Esophagus muscularis mucosa (tissue), 4 donors: ENCODE results near the gene TRAP1. TPM values are rescaled to one million over a fixed set of nuclear protein-coding genes. Genes with fewer than 3 reads are reported as not detected.
A peak's percentile ranks its signal among the peaks of the same experiment; 100 is the strongest.
"Not testable (repeated sequence)": the region's sequence is repeated elsewhere in the genome, so short reads cannot be mapped to it uniquely, and the experiment has no call there.

Experiments used
- DNase-seq: peaks from one replicate; pipeline ENCODE4 v3.0.0-alpha.2; 2017; ENCODE audit errors: extremely low spot score
- H3K27ac ChIP-seq, 4 donors: fragments of 200-600 bp; sonication (generic); replicated peaks in 1 of 4; 1 replicate in 3 of 4; 2 replicates in 1 of 4; pipeline ENCODE4 v1.5.1; 2016 to 2019; ENCODE audit warnings: mild to moderate bottlenecking in 1 of 4
- H3K27me3 ChIP-seq, 4 donors: fragments of 200-600 bp; sonication (generic); one replicate each; pipeline versions ENCODE4 v1.5.1 to v1.6.0; 2016 to 2019
- H3K36me3 ChIP-seq, 4 donors: fragments of 200-600 bp; sonication (generic); one replicate each; pipeline ENCODE4 v1.5.1; 2016 to 2019
- H3K4me1 ChIP-seq, 4 donors: fragments of 200-600 bp; sonication (generic); one replicate each; pipeline ENCODE4 v1.5.1; 2016 to 2019
- H3K4me3 ChIP-seq, 4 donors: fragments of 200-600 bp; sonication (generic); 1 replicate in 2 of 4; 2 replicates in 2 of 4; pipeline ENCODE4 v1.5.1; 2016 to 2019; ENCODE audit warnings: mild to moderate bottlenecking in 4 of 4, moderate library complexity in 1 of 4
- H3K9me3 ChIP-seq, 4 donors: fragments of 200-600 bp; sonication (generic); 1 replicate in 3 of 4; 2 replicates in 1 of 4; pipeline ENCODE4 v1.5.1; 2016 to 2019
- EP300 ChIP-seq: sonication (generic); formaldehyde crosslinking; IDR thresholded peaks from one replicate; pipeline ENCODE4 v1.6.1; 2017; ENCODE audit warnings: antibody characterized with exemption
- POLR2A ChIP-seq: fragments of 450-650 bp; IDR thresholded peaks from one replicate; pipeline ENCODE4 v1.6.1; 2017; ENCODE audit warnings: antibody characterized with exemption, moderate library complexity, mild to moderate bottlenecking, low read depth
- POLR2AphosphoS5 ChIP-seq, 2 donors: sonication (generic); formaldehyde crosslinking; IDR thresholded peaks; one replicate each; pipeline ENCODE4 v1.6.1; 2017; ENCODE audit warnings: antibody characterized with exemption in 2 of 2
- WGBS: methylation state at CpG from one replicate; pipeline ENCODE4 v1.1.5; 2018; 5-methylcytosine and 5-hydroxymethylcytosine counted together
- intact Hi-C: fragments of 100-400 bp; cut with DNase I; formaldehyde crosslinking; loops from one replicate; pipeline ENCODE4 v1.15.1; 2023
- total RNA-seq, 4 donors: library from RNA; depleted of rRNA; stranded (reverse); fragments of >200 nt; gene quantifications; one replicate each; pipeline versions ENCODE4 v1.1.0 to v1.2.1, GENCODE V29; 2016
- TF ChIP-seq, protein P1 (sequence below), 3 experiments: fragments of 200-600 bp in 2 of 3; fragments of 450-650 bp in 1 of 3; sonication (generic) in 2 of 3; IDR thresholded peaks; one replicate each; pipeline ENCODE4 v1.5.1; 2017 to 2019; ENCODE audit warnings: antibody characterized with exemption in 3 of 3, mild to moderate bottlenecking in 2 of 3, moderate library complexity in 1 of 3

The TRAP1 gene
- total RNA-seq, 4 donors from 2014 or later: 43.6 to 63.7 (median 46.8) TPM

DNA sequence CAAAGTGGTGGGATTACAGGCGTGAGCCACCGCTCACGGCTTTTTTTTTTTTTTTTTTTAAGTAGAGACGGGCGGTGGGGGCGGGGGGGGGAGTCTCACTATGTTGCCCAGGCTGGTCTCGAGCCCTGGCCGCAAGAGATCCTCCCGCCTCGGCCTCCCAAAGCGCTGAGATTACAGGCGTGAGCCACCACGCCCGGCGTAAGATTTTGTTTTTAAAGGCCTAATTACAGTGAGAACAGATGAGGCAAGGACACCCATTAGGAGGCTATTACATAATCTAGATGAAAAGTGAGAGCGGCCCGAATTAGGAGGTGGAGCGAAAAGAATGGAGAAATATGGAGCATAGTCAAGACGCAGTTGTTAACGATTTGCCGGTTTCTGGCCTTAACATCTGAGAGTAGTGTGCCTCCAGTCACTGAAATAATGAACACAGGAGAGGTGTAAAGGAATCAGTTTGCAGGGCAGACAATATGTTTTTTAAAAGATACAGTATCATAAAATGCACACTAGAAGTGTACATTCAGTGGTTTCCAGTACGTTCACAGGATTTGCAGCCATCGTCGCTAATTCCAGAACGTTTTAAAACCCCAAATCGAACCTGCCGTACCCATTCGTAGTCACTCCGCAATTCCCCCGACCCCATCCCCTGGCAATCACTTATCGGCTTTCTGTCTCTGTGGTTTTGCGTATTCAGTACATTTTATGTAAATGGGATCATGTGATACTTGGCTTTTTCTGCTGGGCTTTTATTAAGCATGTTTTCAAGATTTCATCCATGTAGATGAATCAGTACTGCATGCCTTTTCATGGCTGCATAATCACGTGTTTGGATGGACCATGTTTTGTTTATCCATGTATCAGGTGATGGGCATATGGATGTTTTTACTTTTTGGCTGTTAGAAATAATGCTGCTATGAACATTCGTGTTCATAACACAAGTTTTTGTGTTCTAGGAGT is 104.5 kb downstream of the TRAP1 start:
- peaks cover 0 to 7% (median 2%) of the 10 kb centered on the region in 4 donors for H3K36me3 ChIP-seq
- intact Hi-C loops: no loop called here
- 85% methylated on average over 32 of the region's 34 CpGs for WGBS
- TF ChIP-seq POLR2A: no peak
- TF ChIP-seq, protein P1, sequence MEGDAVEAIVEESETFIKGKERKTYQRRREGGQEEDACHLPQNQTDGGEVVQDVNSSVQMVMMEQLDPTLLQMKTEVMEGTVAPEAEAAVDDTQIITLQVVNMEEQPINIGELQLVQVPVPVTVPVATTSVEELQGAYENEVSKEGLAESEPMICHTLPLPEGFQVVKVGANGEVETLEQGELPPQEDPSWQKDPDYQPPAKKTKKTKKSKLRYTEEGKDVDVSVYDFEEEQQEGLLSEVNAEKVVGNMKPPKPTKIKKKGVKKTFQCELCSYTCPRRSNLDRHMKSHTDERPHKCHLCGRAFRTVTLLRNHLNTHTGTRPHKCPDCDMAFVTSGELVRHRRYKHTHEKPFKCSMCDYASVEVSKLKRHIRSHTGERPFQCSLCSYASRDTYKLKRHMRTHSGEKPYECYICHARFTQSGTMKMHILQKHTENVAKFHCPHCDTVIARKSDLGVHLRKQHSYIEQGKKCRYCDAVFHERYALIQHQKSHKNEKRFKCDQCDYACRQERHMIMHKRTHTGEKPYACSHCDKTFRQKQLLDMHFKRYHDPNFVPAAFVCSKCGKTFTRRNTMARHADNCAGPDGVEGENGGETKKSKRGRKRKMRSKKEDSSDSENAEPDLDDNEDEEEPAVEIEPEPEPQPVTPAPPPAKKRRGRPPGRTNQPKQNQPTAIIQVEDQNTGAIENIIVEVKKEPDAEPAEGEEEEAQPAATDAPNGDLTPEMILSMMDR (IDR thresholded peaks at IDR 0.05): no peak
- no peak for TF ChIP-seq POLR2AphosphoS5 (IDR thresholded peaks at IDR 0.05)
- no peak for TF ChIP-seq EP300
- peaks cover 18 to 31% (median 26%) of the 10 kb centered on the region in 4 donors for H3K4me1 ChIP-seq
- no peak for DNase-seq
- no peaks in the 10 kb centered on the region for H3K27me3 ChIP-seq
- H3K9me3 ChIP-seq: no peaks in the 10 kb centered on the region
- H3K27ac ChIP-seq: no peak overlapping the region
- H3K4me3 ChIP-seq: peak overlapping the region; percentile 74 to 98 (median 88)

DNA sequence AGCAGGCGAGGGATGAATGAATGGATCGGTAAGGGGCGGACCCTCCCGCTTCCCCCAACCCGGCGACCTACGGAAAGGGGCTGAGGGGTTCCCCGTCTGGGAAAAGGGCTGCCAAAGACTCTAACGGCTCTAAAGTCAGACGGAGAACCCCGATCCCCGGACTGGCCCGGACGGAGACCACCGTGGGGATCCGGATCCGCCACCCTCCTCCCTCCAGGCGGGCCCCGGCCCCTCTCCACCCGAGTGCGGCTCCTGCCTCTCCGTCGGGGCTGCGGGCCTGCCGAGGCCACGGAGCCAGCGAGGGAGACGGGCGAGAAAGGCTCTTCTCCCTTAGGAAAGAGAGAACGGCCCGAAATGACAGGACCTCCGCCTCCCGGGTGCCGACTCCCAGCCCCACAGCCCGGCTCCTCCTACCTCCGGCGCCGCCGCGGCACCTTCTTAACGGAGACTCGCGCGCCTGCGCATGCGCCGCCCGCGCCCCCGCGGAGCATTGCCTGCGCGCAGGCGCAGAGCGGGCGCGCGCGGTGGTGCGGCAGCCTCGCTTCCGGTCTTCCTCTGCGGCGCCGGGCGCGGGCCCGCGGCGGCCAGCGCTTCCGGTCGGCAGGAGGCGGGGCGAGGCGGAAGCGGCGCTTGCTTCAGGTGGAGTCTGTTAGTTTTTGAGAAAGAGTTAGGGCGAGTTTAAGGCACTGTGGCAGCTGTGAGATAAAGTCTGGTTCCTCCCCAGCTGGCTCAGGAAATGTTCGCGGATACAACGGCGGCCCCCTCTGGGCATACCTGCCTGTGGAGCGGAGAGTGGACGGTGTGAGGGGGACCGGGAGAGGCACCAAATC is 106.0 kb downstream of the TRAP1 start, which contains the start of gene SLX4:
Gene SLX4, minus strand, starts transcription at position 461 of the 830 bp plus-strand sequence. CDS start 2,642 bp downstream, outside the sequence.
- DNase-seq: peak; percentile 94
- Histone ChIP-seq H3K9me3 (no peaks in the 10 kb centered on the region), H3K4me3 (peak within 1 kb of the TSS; percentile 74 to 98 (median 88)), H3K36me3 (peaks cover 0 to 11% (median 5%) of the 10 kb centered on the region in 4 donors), H3K4me1 (peaks cover 18 to 31% (median 26%) of the 10 kb centered on the region in 4 donors), H3K27ac (peak within 1 kb of the TSS; percentile 69 to 86 (median 82)), H3K27me3 (no peaks in the 10 kb centered on the region)
- 2% methylated on average over 13 of the region's 86 CpGs for WGBS
- TF ChIP-seq POLR2A: peak; percentile 51
- TF ChIP-seq, protein P1 (IDR thresholded peaks at IDR 0.05): peak in 1 of 3 experiments; percentile 53
- TF ChIP-seq EP300: no peak
- TF ChIP-seq POLR2AphosphoS5 (IDR thresholded peaks at IDR 0.05): peak; percentile 75 to 83
- intact Hi-C loops: no loop called here

DNA sequence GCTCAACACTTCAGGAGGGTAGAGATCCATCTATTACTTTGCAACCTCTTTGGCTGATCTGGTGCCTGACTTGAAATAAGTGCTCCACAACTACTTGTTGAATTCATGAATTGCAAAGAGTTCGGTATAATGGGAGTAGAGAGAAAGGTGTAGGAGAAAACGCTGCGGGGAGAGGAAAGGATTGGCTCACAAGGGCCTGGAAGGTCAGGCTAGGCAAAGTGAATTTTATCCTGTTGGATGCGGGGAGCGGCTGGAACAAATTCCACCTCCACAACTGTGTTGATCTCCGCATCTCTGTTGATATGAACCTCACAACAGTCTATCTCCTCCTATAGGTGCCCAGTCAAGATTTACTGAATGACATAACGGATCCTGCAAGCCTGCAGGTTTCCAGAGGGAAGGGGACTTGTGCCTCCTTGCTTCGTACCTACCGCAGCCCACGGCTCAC is 106.6 kb downstream of the TRAP1 start:
- TF ChIP-seq EP300 (no peak), POLR2A (no peak), POLR2AphosphoS5 (IDR thresholded peaks at IDR 0.05) (no peak)
- TF ChIP-seq, protein P1 (IDR thresholded peaks at IDR 0.05): no peak
- no peaks in the 10 kb centered on the region for H3K9me3 ChIP-seq
- peak overlapping the region; percentile 74 to 98 (median 88) for H3K4me3 ChIP-seq
- DNase-seq: no peak
- H3K36me3 ChIP-seq: peaks cover 0 to 17% (median 7%) of the 10 kb centered on the region in 4 donors
- intact Hi-C loops: no loop called here
- no peaks in the 10 kb centered on the region for H3K27me3 ChIP-seq
- H3K4me1 ChIP-seq: peaks cover 18 to 31% (median 26%) of the 10 kb centered on the region in 4 donors
- peak overlapping the region; percentile 69 to 86 (median 82) for H3K27ac ChIP-seq
- 7% methylated on average over 10 of the region's 10 CpGs for WGBS

DNA sequence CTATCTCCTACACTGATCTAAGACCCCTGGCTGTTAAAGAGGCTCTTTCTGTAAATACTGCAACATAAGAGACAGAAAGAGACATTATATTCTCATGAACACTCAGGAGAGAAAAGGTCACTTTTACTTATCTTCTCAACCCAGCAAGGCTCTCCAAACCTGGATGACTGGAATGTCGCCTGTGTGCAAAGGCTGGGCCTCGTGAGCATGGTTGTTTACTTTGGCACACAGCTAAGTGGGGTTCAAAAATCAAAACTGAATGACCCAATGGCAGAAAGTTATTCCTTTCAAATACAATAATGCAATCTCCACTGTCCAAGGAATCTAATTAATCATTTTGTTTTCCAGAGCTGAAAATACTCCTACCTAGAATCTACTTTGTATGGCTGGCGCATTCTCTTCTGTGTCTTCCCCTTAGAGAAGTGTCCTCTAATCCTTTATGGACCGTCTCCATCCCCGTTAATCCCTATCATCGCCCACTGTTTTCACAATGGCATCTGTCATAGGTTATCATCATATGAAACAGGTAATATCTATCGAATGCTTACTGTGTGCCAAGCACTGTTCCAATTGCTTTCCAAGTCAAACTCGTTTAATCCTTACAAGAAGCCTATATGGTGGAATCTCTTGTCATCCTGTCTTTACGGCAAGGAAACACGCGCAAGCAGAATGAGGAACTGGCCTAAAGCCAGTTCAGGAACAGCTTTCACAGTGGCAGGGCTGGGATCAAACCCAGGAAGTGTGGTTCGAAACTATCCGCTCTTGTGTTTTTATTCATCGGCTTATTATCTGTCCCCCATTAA is 107.2 kb downstream of the TRAP1 start:
- H3K27me3 ChIP-seq: no peaks in the 10 kb centered on the region
- 72% methylated on average over 14 of the region's 14 CpGs for WGBS
- no peaks in the 10 kb centered on the region for H3K9me3 ChIP-seq
- intact Hi-C loops: no loop called here
- peaks cover 0 to 14% (median 9%) of the 10 kb centered on the region in 4 donors for H3K36me3 ChIP-seq
- DNase-seq: no peak
- peak overlapping the region; percentile 74 to 98 (median 88) for H3K4me3 ChIP-seq
- no peak overlapping the region for H3K27ac ChIP-seq
- TF ChIP-seq EP300 (no peak), POLR2AphosphoS5 (IDR thresholded peaks at IDR 0.05) (no peak), POLR2A (no peak)
- TF ChIP-seq, protein P1 (IDR thresholded peaks at IDR 0.05): no peak
- peaks cover 18 to 31% (median 26%) of the 10 kb centered on the region in 4 donors for H3K4me1 ChIP-seq

DNA sequence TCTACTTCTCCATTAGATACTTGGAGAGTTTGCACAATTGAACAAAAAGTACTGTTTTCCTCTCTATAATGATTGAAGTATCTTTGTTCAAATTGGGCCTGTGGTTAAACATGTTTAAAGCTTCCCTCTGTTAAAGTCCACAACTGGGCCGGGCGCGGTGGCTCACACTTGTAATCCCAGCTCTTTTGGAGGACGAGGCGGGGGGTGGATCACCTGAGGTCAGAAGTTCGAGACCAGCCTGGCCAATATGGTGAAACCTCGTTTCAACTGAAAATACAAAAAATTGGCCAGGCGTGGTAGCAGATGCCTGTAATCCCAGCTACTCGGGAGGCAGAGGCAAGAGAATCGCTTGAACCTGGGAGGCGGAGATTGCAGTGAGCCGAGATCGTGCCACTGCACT is 108.3 kb downstream of the TRAP1 start:
- 96% methylated on average over 13 of the region's 13 CpGs for WGBS
- intact Hi-C loops, H3K27me3 ChIP-seq, H3K27ac ChIP-seq, DNase-seq, H3K9me3 ChIP-seq, H3K4me3 ChIP-seq: not testable (repeated sequence)
- Histone ChIP-seq H3K4me1 (peaks cover 18 to 31% (median 26%) of the 10 kb centered on the region in 4 donors), H3K36me3 (peaks cover 0 to 17% (median 11%) of the 10 kb centered on the region in 4 donors)
